GM12872 (cell line): ENCODE data around the gene E2F4.

Experiments
- TF ChIP-seq, protein P1 (sequence below): IDR thresholded peaks from 3 replicates; pipeline ENCODE4 v1.5.1; 2011; ENCODE audit warnings: low read depth, mild to moderate bottlenecking, low read length, moderate library complexity; ENCODE audit not compliant: insufficient read depth

The E2F4 gene

DNA sequence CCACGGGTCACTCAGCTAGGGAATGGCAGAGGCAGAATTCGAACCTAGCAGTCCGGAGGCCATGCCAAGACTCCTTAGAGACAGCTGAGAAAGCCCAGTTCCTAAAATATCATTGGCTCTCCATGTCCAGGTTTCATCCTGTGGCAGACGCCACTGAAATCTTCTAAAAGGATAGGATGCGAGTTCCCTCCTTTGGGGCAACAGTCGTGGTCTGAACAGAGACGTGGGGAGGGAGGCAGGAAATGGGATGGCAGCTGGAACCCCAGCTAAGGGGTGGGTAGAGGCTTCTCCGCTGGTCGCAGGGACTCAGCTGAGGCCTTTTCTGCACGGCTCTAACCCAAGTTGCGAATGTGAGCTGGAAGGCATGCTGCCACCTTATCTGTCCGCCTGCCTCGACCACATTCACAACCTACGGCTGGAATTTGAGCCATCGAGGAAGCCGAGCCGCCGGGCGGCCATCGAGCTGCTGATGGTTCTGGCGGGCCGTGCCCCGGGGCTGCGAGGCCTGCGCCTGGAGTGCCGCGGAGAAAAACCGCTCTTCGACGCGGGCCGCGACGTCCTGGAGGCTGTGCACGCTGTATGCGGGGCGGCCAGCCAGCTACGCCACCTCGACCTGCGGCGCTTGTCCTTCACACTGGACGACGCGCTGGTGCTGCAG, 29.3 kb upstream of the E2F4 start:
- TF ChIP-seq, protein P1, sequence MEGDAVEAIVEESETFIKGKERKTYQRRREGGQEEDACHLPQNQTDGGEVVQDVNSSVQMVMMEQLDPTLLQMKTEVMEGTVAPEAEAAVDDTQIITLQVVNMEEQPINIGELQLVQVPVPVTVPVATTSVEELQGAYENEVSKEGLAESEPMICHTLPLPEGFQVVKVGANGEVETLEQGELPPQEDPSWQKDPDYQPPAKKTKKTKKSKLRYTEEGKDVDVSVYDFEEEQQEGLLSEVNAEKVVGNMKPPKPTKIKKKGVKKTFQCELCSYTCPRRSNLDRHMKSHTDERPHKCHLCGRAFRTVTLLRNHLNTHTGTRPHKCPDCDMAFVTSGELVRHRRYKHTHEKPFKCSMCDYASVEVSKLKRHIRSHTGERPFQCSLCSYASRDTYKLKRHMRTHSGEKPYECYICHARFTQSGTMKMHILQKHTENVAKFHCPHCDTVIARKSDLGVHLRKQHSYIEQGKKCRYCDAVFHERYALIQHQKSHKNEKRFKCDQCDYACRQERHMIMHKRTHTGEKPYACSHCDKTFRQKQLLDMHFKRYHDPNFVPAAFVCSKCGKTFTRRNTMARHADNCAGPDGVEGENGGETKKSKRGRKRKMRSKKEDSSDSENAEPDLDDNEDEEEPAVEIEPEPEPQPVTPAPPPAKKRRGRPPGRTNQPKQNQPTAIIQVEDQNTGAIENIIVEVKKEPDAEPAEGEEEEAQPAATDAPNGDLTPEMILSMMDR: no peak

DNA sequence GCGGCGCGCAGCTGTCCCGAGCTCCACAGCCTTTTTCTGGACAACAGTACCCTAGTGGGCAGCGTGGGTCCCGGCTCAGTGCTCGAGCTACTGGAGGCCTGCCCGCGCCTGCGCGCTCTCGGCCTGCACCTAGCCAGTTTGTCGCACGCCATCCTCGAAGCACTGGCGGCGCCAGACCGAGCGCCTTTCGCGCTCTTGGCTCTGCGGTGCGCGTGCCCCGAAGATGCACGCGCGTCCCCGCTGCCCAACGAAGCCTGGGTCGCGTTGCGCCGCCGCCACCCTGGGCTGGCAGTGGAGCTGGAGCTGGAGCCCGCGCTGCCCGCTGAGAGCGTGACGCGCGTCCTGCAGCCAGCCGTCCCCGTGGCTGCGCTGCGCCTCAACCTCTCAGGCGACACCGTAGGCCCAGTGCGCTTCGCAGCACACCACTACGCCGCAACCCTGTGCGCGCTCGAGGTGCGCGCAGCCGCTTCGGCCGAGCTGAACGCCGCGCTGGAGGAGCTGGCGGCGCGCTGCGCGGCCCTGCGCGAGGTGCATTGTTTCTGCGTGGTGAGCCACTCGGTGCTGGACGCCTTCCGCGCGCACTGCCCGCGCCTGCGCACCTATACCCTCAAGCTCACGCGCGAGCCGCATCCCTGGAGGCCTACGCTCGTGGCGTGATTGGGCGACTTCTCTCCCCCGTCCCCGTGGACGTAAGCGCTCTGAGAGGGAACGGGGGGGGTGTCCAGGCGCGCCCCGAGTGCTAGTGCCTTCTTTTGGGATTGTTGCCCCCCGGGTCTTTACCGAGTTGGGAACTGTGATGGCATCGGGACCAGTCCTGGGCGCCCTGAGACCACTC, 28.6 kb upstream of the E2F4 start:
- TF ChIP-seq, protein P1: no peak

DNA sequence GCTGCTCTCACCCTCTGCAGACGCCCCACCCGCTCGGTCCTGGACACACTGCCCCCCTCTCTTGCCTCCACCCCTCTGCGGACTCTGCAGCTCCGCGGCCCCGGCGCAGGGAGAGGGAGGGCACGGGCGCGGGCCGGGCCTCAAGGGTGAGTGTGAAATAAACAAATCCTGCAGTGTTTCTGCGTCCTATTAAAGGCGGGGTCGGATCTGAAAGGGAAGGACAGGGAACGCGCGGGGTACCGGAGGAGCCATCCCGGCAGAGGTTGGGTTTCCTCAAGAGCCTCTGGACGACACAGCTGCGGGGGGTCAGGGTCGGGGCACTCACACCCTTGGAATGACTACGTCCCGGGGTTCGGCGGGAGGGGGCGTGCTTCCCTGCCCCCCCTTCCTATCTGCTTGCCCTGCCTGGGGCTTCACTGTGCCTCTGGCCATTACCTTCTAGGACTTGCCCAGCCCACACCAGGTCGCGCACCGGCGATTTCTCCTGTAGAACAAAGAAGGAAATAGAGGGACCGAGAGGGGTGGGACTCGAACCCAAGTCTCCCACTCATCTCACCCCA, 27.9 kb upstream of the E2F4 start:
- TF ChIP-seq, protein P1: no peak

DNA sequence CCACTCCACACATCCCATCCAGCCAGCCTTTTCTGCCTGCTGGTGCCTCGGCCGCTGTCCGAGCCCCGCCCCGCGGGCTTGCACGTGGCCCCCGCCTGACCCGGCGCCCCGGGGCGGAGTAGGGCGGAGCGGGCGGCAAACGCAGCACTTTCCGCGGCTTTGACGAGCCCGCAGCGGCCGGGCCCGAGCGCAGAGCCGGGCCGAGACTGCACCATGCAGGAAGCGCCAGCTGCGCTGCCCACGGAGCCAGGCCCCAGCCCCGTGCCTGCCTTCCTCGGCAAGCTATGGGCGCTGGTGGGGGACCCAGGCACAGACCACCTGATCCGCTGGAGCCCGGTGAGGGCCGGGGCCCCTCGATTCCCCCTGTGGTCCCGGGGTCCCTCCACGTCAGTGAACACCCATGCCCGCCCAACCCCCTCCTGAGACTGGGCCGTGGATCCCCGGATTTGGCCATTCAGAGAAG, 27.3 kb upstream of the E2F4 start, which contains the start of gene HSF4:
Gene HSF4, plus strand, starts transcription at position 147 of the 463 bp plus-strand sequence. Its CDS starts 67 bp downstream, at position 214.
- TF ChIP-seq, protein P1: no peak

DNA sequence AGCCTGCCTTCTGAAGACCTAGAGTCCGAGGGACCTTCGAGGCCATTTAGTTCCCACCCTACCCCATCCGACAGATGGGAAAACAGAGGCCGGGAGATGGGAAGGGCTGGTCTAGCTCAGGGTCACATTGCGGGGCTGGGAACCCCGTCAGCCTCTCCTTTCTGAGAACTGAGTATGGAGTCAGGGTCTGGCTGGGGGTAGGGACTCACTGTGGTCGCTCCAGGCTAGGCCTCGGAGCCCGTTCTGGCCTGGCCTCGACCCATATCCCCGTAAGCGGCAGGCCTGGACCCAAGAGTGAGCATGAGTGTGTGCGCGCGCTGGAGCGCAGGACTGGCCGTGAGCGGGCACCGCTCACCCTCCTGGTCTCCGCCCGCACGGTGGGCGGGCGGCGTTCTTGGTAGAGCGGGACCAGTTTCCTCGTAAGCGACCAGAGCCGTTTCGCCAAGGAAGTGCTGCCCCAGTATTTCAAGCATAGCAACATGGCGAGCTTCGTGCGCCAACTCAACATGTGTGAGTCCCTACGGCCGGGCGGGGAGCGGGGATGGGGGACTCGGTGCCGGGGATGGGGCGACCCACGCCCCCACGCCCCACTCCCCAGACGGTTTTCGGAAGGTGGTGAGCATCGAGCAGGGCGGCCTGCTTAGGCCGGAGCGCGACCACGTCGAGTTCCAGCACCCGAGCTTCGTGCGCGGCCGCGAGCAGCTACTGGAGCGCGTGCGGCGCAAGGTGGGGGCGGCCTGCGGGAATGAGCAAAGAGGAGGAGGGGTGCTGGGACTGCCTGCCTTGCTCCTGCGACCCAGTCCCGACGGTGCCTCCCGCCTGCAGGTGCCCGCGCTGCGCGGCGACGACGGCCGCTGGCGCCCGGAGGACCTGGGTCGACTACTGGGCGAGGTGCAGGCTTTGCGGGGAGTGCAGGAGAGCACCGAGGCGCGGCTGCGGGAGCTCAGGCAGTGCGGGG, 26.6 kb upstream of the E2F4 start:
- TF ChIP-seq, protein P1: no peak

DNA sequence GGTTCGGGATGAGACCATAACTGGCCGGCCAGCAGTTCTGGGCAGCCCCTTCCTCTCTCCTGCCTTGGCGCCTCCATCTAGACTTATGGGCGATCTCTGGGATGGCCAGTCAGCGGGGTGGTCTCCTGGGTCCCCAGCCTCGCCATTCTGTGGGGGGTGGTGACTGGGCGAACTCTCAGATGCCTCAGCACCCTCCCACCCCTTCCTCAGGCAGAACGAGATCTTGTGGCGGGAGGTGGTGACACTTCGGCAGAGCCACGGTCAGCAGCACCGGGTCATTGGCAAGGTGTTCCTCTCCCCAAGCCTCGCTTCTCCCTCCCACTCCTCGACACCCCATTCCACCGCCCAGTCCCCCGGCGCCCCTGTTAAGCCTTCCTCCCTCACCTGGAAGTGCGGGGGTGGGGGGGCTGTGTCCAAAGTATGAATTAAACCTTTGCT, 25.8 kb upstream of the E2F4 start:
- TF ChIP-seq, protein P1: no peak
